Breast epithelium (tissue), 3 donors: ENCODE measurements around the gene FBRS.

Source experiments
- CTCF ChIP-seq, 3 donors: fragments of 450-650 bp; IDR thresholded peaks; one replicate each; pipeline ENCODE4 v1.5.1; 2016 to 2017; ENCODE audit warnings: antibody characterized with exemption in 3 of 3, mild to moderate bottlenecking in 3 of 3, moderate library complexity in 3 of 3
- POLR2AphosphoS5 ChIP-seq, 3 donors: sonication (generic); formaldehyde crosslinking; IDR thresholded peaks; one replicate each; pipeline ENCODE4 v1.6.1; 2017; ENCODE audit warnings: antibody characterized with exemption in 3 of 3

DNA sequence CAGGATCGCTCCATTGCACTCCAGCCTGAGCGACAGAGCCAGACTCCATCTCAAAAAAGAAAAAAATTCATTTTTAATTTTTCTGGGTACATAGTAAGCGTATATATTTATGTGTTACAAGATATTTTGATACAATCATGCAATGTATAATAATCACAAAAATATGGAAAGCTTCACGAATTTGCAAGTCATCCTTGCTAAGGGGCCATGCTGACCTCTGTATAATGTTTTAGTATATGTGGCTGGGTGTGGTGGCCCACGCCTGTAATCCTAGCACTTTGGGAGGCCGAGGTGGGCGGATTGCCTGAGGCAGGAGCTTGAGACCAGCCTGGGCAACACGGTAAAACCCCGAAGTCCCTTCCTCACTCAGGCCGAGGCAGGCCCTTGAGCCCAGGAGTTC lies 16.9 kb downstream of the FBRS start:
- TF ChIP-seq POLR2AphosphoS5 (IDR thresholded peaks at IDR 0.05): no peak
- no peak for TF ChIP-seq CTCF (IDR thresholded peaks at IDR 0.05)
